UCSD-AML1 (cell line): ENCODE results near the gene ARID4B.
"Not testable (repeated sequence)": the region's sequence is repeated elsewhere in the genome, so short reads cannot be mapped to it uniquely, and the experiment has no call there.

Experiments used
- DNase-seq: peaks from one replicate; lab custom pipeline; 2025; ENCODE audit not compliant: unreplicated experiment; lab: John Stamatoyannopoulos, UW

Gene ARID4B

DNA sequence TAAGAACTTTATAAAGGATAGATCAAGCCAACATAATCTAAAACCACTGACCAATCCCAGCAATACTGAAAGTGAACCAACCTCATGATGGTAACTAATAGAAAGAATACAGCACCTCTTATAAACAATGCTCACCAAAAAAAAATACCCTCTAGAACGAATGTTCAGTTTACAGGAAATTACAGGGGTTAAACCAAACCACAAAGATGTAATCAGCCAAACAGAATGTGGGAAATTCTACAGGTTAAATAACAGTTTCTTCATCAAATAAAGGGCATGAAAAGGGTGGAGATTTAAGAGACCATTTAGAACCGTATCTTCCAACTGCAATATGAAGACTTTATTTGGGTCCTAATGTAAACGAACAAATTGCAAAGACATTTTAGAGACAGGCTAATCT, 30.4 kb downstream of the ARID4B start:
- no peak for DNase-seq

DNA sequence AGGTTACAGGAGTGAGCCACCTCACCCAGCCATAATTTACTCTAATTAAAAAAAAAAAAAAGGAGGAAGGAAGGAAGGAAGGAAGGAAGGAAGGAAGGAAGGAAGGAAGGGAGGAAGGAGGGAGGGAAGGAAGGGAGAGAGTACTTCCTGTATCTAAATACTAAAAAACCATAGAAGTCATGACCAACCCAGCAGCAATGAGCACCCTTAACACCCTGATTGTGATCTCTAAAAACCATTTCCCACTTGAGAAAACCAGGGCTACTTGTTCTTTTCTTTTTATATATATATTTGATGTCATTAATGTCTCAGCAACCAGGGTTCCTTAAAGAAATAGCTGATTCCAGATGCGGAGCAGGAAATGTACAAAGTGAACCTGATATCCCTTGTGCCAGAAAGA, 31.2 kb downstream of the ARID4B start:
- DNase-seq: no peak

DNA sequence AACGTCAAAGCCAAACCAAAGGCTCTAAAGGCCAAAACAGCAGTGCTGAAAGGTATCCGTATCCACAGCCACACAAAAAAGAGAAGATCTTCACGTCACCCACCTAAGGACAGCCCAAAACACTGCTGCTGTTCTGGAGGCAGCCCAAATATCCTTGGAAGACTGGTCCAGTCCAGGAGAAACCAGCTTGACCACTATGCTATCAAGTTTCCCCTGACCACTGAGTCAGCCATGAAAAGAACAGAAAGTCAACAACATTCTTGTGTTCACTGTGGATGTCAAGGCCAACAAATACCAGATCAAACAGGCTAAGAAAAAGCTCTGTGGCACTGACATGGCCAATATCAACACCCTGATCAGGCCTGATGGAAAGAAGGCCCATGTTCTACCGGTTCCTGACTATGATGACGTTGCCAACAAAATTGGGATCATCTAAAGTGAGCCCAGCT, 32.1 kb downstream of the ARID4B start:
- no peak for DNase-seq

DNA sequence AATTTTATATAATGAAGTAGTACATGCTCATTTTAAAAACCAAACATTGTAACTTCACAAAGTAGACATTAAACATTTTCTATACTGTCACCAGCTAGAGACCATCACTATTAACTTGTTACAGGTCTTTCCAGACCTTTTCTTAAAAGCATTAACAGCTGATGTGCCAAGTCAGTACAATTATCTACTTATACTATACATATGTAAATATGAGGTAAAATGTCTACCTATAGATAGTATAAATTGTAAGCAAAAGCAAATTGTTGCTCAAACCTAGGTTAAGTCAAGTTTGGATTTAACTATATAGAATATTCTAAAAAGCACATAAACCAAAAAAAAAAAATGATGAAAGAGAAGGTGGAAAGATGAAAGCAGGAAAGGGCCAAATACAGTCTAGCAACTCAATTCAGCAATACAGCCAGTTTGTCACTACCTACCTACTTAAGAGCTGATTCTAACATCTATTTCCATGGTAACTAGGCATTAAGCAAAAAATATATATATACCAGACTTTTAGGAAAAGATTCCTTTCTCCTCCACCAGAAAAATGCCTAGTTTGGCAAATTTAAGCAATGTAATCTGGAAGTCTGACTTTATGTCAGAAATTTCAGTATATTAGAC, 34.5 kb downstream of the ARID4B start:
- DNase-seq: no peak

DNA sequence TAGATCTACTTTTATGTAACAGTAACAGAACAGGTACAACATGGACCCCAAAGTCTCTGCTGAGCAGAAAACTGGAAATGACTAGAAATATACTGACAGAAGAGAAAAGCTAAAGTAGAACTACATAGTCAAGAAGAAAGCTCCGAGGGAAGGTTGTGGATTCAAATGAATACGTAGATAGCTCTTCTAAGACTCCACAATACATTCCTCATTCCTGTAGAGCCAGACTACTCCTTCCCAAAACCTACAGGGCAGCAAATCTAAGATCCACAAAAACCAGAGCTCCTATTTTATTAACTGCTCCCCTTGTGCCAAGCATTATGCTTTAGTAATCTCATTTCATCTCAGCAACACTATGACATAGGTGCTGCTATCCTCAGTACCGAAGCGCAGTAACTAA, 35.2 kb downstream of the ARID4B start:
- no peak for DNase-seq

DNA sequence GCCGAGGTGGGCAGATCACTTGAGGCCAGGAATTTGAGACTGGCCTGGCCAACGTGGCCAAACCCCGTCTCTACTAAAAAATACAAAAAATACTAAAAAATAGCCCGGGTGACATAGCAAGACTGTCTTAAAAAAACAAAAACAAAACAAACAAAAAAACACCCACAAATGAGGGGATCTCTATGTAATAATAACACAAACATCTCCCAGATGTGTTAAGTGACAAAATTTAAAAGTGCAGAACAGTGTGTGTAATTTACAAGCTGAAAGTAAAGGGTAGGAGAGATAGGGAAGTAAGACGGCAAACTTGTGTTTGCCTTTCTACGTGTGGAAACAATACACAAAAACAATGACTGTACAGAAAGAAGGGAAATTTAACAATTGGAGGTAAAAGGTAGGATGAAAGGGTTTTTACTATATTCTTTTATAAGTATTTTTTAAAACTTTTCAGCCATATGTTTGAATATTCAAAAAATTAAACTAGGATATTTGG, 36.3 kb downstream of the ARID4B start:
- no peak for DNase-seq

DNA sequence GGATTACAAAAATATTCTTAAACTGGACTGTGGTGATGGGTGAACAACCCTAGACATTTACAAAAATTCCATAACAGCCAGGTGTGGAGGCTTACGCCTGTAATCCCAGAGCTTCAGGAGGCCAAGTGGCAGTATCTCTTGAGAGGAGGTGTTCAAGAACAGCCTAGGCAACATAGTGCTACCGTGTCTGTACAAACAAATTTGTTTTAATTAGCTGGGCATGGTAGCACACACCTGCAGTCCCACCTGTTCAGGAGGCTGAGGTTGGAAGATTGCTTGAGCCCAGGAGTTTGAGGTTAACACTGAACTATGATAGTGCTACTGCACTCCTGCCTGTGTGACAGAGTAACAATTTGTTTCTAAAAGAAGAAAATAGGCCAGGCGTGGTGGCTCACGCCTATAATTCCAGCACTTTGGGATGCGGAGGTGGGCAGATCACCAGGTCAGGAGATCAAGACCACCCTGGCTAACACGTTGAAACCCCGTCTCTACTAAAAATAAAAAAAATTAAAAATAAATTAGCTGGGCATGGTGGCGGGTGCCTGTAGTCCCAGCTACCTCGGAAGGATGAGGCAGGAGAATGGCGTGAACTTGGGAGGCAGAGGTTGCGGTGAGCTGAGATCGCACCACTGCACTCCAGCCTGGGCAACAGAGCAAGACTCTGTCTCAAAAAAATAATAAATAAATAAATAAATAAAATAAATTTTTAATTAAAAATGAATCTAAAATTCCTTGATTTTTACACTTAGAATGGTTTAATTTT, 37.1 kb downstream of the ARID4B start:
- DNase-seq: no peak

DNA sequence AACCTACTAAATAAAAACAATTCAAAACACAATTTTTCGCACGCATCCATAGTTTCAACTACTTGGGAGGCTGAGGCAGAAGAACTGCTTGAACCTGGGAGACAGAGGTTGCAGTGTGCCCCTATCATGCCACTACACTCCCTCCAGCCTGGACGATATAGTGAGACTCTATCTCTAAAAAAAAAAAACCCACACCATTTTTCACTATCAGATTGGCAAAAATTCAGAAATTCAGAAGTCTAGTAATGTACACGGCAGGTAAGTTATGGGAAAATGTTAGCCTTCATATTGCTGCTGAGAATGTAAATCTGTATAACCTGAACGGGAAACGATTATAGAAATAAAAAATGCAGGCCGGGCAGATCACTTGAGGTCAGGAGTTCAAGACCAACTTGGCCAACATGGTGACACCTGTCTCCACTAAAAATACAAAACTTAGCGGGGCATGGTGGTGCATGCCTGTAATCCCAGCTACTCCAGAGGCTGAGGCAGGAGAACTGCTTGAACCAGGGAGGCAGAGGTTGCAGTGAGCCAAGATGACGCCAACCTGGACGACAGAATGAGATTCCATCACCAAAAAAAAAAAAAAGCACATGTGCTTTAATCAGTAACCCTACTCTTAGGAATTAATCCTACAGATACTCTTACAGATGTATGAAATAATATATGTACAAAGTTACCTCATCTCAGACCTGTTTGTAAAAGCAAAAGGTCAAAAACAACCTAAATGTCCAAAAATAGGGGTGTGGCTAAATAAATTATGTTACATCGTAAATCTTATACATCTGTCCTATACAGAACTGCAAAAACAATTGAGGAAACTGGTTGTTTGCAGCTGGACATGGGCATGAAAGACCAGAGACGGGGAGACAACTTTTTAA, 37.9 kb downstream of the ARID4B start:
- no peak for DNase-seq

DNA sequence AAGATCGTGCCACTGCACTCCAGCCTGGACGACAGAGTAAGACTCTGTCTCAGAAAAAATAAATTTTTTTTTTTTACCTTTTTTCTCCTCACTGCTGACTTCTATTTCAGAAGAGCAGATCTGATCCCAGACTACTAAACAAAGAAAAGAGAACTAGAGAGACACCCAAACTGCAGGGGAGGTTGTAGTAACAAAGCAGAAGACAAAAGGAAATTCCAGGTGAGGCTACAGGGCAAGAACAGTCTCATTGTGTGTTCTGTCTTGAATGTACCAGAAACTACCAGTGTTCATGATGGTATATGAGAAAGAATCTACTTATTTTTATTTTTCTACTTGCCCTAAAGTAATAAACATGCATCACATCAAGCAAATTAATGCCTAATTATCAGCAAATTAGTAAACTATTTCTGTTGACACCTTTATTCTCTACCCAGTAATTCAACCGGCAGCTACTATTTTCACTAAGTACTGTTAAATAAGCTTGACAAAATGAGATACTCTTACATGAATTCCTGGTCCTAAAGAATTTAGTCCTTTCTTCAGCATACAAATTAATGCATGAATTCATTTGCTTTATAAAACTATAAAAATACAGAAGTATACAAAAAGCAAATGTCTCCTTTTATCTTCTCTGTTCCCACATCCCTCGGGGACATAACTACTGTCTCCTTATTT, 40.6 kb downstream of the ARID4B start:
- no peak for DNase-seq

DNA sequence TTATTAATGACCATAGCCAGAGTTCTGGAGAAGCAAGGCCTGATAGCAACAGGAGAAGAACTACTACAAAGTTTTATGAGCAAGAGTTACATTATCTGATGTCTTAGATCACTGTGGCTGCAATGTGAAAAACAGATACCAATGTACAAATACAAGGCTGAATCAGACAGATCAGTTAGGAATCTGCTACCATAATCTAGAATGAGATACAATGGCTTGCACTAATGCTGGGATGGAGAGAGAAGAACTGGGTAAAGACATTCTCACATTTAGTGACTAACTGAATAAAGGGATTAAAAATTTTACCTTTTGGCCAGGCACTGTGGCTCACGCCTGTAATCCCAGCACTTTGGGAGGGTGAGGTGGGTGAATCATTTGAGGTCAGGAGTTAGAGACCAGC, 41.3 kb downstream of the ARID4B start:
- DNase-seq: no peak

DNA sequence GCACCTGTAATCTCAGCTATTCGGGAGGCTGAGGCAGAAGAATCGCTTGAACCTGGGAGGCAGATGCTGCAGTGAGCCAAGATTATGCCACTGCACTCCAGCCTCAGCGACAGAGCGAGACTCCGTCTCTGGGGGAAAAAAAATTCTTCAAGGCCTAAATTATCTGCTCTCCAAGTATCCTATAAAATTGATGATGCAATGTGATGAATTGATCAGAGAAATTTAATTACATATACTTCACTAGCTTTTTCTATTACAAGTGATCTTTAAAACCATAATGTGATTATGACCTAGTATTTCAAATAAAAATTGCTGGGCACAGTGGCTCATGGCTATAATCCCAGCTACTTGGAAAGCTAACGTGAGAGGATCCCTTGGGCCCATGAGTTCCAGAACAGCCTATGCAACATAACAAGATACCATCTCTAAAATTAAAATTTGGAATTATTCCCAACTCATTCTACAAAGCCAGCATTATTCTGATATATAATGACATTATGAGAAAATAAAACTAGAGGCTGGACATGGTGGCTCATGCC, 43.7 kb downstream of the ARID4B start:
- DNase-seq: no peak

DNA sequence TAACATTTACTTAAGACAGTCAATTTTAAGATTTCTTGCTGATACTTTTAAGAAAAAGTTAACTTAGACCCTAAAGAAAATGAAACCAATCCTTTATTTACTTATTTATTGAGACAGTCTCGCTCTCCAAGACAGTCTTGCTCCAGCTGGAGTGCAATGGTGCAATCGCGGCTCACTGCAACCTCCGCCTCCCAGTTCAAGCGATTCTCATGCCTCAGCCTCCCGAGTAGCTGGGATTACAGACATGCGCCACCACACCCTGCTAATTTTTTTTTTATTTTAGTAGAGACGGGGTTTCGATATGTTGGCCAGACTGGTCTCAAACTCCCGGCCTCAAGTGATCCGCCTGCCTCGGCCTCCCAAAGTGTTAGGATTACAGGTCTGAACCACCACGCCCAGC, 44.3 kb downstream of the ARID4B start:
- not testable (repeated sequence) for DNase-seq

DNA sequence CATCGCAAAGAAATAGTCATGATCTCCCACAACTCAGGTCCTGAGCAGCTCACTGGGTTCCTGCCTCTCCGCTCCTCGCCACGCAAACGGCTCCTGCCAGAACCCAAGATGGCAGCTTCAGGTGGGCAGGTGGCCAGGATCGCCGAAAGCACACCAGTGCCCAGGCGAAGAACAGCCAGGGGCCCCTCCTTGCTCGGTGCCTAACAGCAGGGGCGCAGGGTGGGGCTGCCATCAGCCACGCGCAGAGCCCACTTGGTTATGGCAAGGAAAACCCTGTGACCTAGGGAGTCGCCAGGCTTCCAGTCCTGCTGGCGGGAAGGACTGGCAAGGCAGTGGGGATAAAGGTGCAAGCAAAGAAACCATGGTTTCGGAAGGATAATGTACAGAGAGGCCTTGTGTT, 47.5 kb downstream of the ARID4B start:
- DNase-seq: no peak

DNA sequence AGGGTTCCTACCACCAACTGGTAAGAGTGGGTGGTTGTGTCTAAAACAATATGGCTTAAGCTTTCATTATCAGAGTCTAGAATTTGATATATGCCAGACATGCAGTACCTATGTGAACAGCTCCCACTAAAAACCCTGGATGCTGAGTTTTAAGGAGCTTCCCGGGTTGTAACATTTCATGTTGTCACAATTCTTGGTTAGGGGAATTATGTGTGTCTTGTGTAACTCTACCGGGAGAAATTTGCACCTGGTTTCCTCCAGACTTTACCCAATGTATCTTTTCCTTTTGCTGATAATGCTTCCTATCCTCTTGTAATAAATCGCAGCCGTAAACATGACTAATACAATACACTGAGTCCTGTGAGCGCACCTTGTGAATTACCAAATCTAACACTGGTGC, 48.3 kb downstream of the ARID4B start:
- DNase-seq: no peak

DNA sequence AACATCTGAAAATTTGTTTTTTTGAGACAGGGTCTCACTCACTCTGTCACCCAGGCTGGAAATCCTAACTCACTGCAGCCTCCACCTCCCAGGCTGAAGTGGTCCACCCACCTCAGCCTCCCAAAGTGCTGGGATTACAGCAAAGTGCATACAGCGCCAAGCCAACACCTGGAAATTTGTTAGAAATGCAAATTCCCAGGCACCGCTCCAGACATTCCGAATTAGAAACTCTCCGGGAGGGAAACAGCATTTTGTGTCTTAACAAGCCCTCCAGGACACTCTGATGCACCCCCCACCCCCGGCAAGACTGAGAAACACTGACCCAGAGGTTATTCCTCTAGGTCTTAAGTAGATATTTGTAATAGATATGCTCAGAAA, 49.1 kb downstream of the ARID4B start:
- DNase-seq: no peak

DNA sequence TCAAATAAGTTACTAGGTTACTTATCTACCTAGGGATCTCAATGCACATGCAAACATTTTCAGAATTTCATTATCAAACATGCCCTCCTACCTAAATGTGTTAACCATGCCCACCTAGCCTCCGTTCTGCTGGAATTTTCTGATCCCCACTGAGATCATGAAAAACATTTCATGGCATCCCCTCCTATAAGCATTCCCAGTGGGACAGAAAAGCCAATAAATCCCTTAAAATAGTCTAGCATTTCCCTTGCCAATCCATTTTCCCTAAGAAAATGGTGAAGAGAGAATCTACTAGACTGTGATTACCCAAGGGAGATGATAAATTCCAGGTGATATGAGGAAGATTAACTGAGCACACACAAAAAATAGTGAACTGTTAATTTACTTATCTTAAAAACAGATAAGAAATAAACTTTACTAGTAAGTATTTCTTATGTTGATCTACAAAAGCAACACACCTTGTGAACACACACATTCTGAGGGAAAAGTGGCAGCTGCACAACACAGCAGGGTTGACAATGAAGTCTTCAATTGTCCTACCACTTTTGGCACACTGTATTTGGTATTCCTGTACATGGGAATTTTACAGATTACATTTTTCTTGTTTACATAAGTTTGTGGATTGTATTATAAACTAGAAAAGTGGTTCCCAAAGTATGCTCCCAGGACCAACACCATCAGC, 49.6 kb downstream of the ARID4B start:
- DNase-seq: no peak

DNA sequence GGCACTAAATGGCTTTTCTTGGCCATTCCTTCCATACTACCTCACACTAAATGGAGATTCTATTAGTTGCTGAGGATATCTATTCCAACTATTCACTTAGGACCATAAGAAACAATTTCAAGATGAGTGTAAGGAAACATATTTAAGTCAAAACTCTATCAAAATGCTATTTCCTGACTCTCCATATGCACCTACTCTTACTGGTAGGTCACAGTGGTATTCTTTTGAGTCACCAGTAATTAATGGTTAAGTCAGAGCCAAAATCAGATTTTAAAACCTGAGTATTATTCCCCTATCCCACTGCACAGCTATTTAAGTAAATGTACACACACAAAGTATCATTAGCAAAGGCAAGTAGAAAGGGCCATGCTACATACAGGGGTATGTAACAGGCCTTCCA, 50.3 kb downstream of the ARID4B start:
- DNase-seq: no peak

DNA sequence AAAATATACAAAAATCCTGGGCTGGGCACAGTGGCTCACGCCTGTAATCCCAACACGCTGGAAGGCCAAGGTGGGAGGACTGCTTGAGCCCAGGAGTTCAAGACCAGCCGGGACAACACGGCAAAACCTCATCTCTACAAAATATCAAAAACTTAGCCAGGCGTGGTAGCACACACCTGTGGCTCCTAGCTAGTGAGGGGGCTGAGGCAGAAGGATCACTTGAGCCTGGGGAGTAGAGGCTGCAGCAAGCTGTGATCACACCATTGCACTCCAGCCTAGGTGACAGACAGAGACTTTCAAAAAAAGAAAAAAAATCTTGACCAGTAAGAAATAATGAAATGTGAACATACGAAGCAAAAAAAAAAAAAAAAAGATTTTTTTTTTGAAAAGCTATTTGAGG, 52.1 kb downstream of the ARID4B start:
- DNase-seq: no peak

DNA sequence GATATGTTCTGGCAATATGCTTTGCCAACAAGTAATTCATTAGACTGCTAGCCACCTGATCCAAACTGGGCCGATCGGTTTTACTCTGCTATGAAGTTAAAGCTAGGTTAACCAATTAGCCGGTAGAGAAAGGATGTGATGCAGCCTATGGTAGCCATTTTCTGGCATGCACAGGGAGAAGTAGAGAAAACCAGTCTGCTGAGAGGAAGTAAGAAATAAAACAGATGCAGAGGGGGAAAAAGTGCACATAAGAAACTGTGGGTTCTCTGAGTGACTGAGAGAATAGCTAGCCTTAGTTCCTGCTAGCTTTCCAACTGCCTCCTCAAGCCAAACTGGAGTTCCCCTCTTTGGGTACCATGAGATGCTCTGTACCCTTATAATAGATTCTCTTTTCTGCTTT, 52.8 kb downstream of the ARID4B start:
- no peak for DNase-seq

DNA sequence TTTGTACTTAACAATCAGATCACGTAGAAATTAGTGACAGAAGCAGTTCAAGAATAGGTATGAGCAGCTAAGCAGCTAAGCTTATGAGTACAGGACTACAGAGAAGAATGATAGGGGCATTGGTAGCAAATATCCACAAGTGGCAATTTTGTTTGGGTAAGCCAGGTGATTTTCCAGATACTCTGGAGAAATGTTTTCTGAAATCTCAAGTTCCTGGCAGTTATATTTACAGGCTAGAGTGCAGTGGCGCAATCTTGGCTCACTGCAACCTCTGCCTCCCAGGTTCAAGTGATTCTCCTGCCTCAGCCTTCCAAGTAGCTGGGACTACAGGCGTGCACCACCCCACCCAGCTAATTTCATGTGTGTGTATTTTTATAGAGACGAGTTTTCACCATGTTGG, 55.1 kb downstream of the ARID4B start:
- no peak for DNase-seq
